Ectodermal cell (in vitro differentiated cells): ENCODE results near the gene TGM3.
"Not testable (repeated sequence)": the region's sequence is repeated elsewhere in the genome, so short reads cannot be mapped to it uniquely, and the experiment has no call there.

Experiments used
- H3K27ac ChIP-seq: 2 replicates; pipeline ENCODE4 v1.7.0; 2013; ENCODE audit warnings: mild to moderate bottlenecking, low read depth, low read length; ENCODE audit not compliant: insufficient read depth, poor library complexity, severe bottlenecking
- H3K27me3 ChIP-seq: 2 replicates; pipeline ENCODE4 v1.7.0; 2013; ENCODE audit warnings: mild to moderate bottlenecking, low read length; ENCODE audit not compliant: insufficient read depth, control insufficient read depth, poor library complexity, severe bottlenecking
- H3K36me3 ChIP-seq: one replicate; pipeline ENCODE4 v1.7.0; 2013; ENCODE audit warnings: low read length; ENCODE audit not compliant: control insufficient read depth, insufficient read depth
- H3K4me1 ChIP-seq: one replicate; pipeline ENCODE4 v1.7.0; 2013; ENCODE audit warnings: low read length; ENCODE audit not compliant: control insufficient read depth, insufficient read depth
- H3K4me3 ChIP-seq: 2 replicates; pipeline ENCODE4 v1.7.0; 2013; ENCODE audit warnings: low read depth, low read length, control low read depth; ENCODE audit not compliant: insufficient read depth
- H3K9me3 ChIP-seq: 2 replicates; pipeline ENCODE4 v1.7.0; 2013; ENCODE audit warnings: mild to moderate bottlenecking, low read length, moderate library complexity; ENCODE audit not compliant: control insufficient read depth
- WGBS, 2 experiments: methylation state at CpG; one replicate each; pipeline ENCODE4 v1.1.7; 2013; ENCODE audit warnings: missing lambda C conversion rate in 2 of 2; 5-methylcytosine and 5-hydroxymethylcytosine counted together

TGM3 gene

DNA sequence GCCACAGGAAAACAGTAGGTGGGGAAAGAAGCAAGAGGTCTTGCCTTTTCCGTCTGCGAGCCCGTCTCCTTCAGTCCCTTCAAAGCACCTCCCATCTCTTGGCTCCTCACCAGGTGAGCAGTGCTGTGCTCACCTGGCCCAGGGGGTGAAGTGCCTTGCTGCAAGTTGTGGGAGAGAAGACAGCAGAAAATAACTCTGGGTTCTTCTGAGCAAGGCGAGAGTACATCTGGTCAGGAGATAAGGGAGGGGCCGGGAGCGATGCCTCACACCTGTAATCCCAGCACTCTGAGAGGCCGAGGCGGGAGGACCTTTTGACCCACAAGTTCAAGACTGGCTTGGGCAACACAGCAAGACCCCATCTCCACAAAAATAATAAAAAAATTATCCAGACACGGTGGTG is 35.6 kb upstream of the TGM3 start:
- 93% methylated on average over 9 of the region's 9 CpGs for whole genome bisulfite sequencing, 2 experiments
- Histone ChIP-seq H3K36me3 (no peaks in the 10 kb centered on the region), H3K4me3 (no peak overlapping the region), H3K4me1 (no peaks in the 10 kb centered on the region), H3K27ac (no peak overlapping the region), H3K9me3 (no peaks in the 10 kb centered on the region), H3K27me3 (no peaks in the 10 kb centered on the region)

DNA sequence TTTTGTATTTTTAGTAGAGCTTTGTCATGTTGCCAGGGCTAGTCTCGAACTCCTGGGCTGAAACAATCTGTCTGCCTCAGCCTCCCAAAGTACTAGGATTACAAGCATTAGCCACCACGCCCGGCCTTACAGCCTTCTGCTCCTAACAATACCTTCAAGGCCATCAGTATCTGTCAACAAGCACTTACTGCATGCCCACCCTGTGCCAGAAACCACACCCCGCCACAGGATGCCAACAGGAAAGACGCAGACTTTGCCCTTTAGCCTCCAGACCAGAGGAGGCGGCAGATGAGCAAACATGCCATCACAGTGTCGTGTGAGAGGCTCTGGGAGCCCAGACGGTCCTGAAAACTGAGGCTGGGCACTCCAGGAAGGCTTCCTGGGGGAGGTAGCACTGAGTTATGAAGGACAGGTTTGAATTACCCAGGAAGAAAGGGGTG is 34.7 kb upstream of the TGM3 start:
- WGBS, 2 experiments: 87 to 90% methylated on average over 8 of the region's 8 CpGs
- Histone ChIP-seq H3K27ac (no peak overlapping the region), H3K27me3 (no peaks in the 10 kb centered on the region), H3K4me1 (no peaks in the 10 kb centered on the region), H3K36me3 (no peaks in the 10 kb centered on the region), H3K4me3 (no peak overlapping the region), H3K9me3 (no peaks in the 10 kb centered on the region)

DNA sequence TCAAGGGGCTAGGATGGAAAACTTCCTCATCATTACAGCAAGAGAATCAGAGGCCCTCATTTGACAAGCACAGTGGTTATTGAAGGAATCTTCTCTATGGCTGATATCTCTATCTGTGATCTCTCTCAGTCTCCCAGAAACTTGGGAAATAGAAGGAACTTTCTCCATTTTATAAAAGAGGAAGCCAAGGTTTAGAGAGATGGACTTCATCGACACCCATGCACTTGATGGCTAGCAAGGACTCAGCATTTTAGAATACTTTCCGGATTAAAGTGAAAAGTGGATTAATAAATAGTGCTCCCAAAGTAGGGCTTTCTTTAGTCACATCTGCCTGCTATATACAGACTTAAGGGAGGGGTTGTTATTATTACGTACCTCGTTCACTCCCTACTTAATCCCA is 34.2 kb upstream of the TGM3 start:
- H3K9me3 ChIP-seq: no peaks in the 10 kb centered on the region
- H3K4me1 ChIP-seq: no peaks in the 10 kb centered on the region
- 89 to 99% methylated on average over 2 to 3 of the region's 4 CpGs for WGBS, 2 experiments
- H3K27me3 ChIP-seq: no peaks in the 10 kb centered on the region
- H3K27ac ChIP-seq: no peak overlapping the region
- no peak overlapping the region for H3K4me3 ChIP-seq
- no peaks in the 10 kb centered on the region for H3K36me3 ChIP-seq

DNA sequence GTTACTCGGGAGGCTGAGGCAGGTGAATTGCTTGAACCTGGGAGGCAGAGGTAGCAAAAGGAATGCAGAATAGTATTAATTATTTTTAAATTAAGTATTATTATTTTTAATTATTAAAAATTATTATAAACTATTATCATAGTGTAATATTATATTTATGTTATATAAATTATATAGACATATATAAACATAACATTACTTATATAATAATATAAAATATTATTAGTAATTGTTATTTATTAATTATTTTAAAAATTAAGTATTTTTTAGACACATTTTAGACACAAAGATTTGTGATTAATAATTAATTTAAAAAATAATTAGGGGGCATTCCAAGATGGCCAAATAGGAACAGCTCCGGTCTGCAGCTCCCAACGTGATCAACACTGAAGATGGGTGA is 31.7 kb upstream of the TGM3 start:
- no peak overlapping the region for H3K4me3 ChIP-seq
- no peaks in the 10 kb centered on the region for H3K9me3 ChIP-seq
- no peaks in the 10 kb centered on the region for H3K36me3 ChIP-seq
- 88 to 90% methylated on average over 2 of the region's 3 CpGs for WGBS, 2 experiments
- no peak overlapping the region for H3K27ac ChIP-seq
- H3K27me3 ChIP-seq: no peaks in the 10 kb centered on the region
- H3K4me1 ChIP-seq: no peaks in the 10 kb centered on the region

DNA sequence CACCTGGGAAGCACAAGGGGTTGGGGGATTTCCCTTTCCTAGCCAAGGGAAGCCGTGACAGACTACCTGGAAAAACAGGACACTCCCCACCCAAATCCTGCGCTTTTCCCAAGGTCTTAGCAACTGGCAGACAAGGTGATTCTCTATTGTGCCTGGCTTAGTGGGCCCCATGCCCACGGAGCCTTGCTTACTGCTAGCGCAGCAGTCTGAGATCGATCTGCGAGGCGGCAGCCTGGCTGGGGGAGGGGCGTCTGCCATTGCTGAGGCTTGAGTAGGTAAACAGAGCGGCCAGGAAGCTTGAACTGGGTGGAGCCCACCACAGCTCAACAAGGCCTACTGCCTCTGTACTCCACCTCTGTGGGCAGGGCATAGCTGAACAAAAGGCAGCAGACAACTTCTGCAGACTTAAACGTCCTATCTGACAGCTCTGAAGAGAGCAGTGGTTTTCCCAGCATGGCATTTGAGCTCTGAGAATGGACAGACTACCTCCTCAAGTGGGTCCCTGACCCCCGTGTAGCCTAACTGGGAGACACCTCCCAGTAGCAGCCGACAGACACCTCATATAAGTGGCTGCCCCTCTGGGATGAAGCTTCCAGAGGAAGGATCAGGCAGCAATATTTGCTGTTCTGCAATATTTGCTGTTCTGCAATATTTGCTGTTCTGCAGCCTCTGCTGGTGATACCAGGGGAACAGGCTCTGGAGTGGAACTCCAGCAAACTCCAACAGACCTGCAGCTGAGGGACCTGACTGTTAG is 31.0 kb upstream of the TGM3 start:
- not testable (repeated sequence) for H3K9me3 ChIP-seq, H3K4me1 ChIP-seq, H3K27me3 ChIP-seq, H3K36me3 ChIP-seq, H3K27ac ChIP-seq, H3K4me3 ChIP-seq
- 36 to 37% methylated on average over 12 of the region's 12 CpGs for WGBS, 2 experiments

DNA sequence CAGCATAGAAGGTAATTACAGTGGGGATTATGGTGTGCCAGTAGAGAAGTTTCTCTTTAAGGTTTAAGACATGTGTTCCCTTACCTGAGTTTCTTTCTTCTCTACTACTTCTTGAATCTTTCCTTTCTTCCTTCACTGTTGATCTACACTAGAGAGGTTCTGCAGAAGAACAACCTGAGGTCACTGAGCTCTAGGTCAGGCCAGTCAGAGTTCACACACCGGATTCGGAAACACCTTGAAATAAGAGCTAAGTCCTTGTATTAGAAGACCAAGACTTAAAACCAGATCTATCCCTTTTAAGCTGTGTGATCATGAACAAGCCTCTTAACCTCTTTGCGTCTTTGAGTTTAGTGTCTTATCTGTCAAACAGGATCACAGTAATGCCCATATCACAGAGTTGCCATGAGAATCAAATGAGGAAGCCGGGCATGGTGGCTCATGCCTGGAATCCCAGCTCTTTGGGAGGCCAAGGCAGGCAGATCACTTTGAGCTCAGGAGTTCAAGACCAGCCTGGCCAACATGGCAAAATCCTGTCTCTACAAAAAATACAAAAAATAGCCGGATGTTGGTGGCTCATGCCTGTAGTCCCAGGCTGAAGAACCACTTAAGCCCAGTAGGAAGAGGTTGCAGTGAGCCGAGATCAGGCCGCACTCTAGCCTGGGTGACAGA is 22.0 kb upstream of the TGM3 start:
- 91 to 92% methylated on average over 7 of the region's 7 CpGs for WGBS, 2 experiments
- Histone ChIP-seq H3K27ac (no peak overlapping the region), H3K4me1 (no peaks in the 10 kb centered on the region), H3K27me3 (no peaks in the 10 kb centered on the region), H3K4me3 (no peak overlapping the region), H3K9me3 (no peaks in the 10 kb centered on the region), H3K36me3 (no peaks in the 10 kb centered on the region)

DNA sequence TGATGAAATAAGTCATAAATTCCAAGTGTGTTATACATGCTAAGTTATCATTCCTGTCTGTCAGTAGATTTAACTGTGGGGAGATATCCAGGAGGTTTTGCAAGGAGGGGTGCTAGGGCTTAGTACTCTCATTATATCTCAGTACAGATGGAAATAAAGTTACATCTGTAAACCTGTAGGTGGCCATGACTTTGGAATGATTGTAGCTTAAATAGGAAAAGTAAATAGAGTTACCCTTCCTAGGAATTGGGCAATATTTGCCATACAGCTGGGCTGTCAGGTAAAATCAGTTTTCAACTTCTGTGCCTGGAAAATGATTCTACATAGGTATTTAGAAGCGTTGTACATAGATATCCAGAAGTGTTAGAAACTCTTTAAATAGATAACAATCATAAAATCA is 19.8 kb upstream of the TGM3 start:
- Histone ChIP-seq H3K27me3 (no peaks in the 10 kb centered on the region), H3K4me1 (no peaks in the 10 kb centered on the region), H3K9me3 (no peaks in the 10 kb centered on the region), H3K4me3 (no peak overlapping the region), H3K36me3 (no peaks in the 10 kb centered on the region), H3K27ac (no peak overlapping the region)
- WGBS, 2 experiments: 75 to 92% methylated on average over 1 of the region's 1 CpG

DNA sequence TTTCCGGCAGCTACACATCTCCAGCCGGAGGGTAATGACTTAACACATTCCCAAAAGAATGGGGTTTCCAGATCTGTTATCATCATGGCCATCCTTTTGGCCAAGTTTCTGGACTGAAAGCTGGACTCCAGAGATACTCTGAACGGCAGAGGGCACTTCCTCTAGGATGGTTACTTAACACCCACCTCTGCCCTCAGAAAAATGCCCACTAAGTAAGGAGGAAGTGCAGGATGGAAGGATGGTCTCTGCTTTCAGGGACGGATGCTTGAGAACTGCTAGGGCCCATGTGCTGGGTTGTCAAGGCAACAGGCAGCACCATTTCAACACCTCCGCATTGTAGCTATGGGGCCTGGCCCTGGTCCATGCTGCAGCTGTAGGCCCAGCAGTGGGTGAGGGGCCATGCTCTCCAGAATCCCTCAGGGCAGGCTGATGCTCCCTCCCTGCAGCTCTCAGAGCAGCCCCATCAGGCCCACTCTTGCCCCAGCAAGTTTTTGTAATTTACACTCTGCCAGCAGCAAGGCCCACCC is 16.5 kb upstream of the TGM3 start:
- no peak overlapping the region for H3K4me3 ChIP-seq
- no peaks in the 10 kb centered on the region for H3K9me3 ChIP-seq
- H3K36me3 ChIP-seq: no peaks in the 10 kb centered on the region
- no peaks in the 10 kb centered on the region for H3K4me1 ChIP-seq
- no peaks in the 10 kb centered on the region for H3K27me3 ChIP-seq
- 90% methylated on average over 5 of the region's 5 CpGs for WGBS, 2 experiments
- no peak overlapping the region for H3K27ac ChIP-seq

DNA sequence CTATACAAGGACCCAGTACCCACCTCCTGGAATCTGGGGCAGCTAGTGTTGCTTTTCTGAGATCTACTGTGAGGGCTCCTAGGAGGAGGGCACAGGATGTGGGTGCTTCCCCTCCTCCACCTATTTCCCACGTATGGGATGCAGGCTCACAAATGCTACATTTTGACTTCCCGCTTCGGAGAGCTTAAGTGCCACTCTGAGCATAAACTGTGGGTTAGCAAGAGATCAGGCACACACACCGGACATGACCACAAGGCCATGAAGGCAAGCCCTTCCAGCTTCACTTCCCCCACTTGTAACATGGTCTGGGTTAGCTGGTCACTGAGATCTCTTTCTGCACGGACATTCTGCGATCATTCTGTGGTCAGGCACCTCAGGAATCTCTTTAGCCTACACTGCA is 15.7 kb upstream of the TGM3 start:
- Histone ChIP-seq H3K27ac (no peak overlapping the region), H3K27me3 (no peaks in the 10 kb centered on the region), H3K4me3 (no peak overlapping the region), H3K9me3 (no peaks in the 10 kb centered on the region), H3K4me1 (no peaks in the 10 kb centered on the region), H3K36me3 (no peaks in the 10 kb centered on the region)
- WGBS, 2 experiments: 93 to 94% methylated on average over 6 of the region's 6 CpGs

DNA sequence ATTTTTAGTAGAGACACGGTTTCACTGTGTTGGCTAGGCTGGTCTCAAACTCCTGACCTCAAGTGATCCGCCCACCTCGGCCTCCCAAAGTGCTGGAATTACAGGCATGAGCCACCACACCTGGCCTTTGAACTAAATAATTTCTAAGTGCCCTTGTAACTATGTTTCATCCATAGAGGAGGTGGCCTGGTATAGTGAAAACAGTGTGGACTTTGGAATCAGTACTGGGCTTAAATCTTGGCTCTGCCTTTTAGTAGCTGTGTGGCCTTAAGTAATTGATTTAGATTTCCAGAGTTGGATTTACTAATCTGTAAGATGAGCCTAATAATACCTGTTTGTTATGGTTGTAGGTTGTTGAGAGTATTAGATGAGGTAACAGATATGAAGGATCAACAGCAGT is 14.2 kb upstream of the TGM3 start:
- no peak overlapping the region for H3K27ac ChIP-seq

More for the DNA sequence above, 14.2 kb upstream of the TGM3 start:
- Histone ChIP-seq H3K4me3 (no peak overlapping the region), H3K36me3 (no peaks in the 10 kb centered on the region), H3K27me3 (no peaks in the 10 kb centered on the region), H3K4me1 (no peaks in the 10 kb centered on the region), H3K9me3 (no peaks in the 10 kb centered on the region)
- WGBS, 2 experiments: 89 to 91% methylated on average over 3 of the region's 3 CpGs
